CD4-positive, alpha-beta T cell treated with Interleukin-1 beta for 1 hour (primary cell): Measurements from ENCODE around the gene MOB3B.
A peak's percentile ranks its signal among the peaks of the same experiment; 100 is the strongest.

ENCODE experiments used
- DNase-seq, 2 donors: peaks; one replicate each; pipeline ENCODE4 v3.0.0-alpha.2; 2020 to 2022

Gene MOB3B

GRCh38 chr9:27333241-27334052, 196.2 kb downstream of the MOB3B start:
- DNase-seq, result peak; percentile 45 to 52

- DNase-seq, result no peak
Observed at GRCh38 chr9:27331393-27331792, 198.2 kb downstream of the MOB3B start.

DNA sequence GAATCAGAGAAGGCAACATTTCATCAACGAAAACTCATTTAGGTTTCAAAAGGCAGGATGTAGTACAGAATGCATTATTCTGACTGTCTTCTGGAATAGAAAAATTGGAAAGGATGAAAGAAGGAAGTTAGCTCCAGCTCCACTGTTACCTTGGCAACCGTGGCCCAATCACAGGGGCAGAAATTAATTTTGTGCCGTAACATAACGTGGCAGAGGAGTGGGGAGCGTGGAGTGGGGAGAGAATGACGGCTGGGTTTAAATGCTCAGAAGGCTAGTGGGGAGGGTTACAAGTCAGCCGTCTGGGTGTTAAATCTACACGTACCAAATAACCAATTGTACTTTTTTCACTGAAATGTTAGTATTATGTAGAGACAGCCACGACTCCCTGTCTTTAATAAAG, 200.3 kb downstream of the MOB3B start:
- DNase-seq, result no peak

GRCh38 chr9:27328483-27328882, 201.1 kb downstream of the MOB3B start:
- no peak for DNase-seq

- DNase-seq, result no peak
Observed at GRCh38 chr9:27311184-27311583, 218.4 kb downstream of the MOB3B start.

- DNase-seq, result no peak
Observed at GRCh38 chr9:27310582-27310981, 219.0 kb downstream of the MOB3B start.

GRCh38 chr9:27308691-27309390, 220.8 kb downstream of the MOB3B start:
- no peak for DNase-seq

DNA sequence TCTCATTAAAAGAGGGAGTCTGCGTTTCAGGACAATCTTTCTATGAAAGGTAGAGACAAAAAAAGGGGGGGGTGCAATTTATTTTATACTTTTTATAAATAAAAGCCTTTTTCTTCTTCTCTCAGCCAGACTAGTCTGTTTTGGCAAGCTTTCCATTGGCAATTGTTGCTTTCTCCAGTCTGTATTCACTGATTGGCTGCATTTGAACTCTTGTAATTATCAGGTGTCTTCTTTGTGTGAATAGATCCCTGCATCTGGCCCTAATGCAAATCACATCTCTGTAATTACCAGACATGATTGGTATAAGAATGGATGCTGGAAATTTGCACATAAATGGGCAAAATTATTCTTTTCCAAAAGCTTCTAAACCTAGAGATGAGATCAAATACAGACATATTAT, 225.1 kb downstream of the MOB3B start:
- DNase-seq, result no peak

DNA sequence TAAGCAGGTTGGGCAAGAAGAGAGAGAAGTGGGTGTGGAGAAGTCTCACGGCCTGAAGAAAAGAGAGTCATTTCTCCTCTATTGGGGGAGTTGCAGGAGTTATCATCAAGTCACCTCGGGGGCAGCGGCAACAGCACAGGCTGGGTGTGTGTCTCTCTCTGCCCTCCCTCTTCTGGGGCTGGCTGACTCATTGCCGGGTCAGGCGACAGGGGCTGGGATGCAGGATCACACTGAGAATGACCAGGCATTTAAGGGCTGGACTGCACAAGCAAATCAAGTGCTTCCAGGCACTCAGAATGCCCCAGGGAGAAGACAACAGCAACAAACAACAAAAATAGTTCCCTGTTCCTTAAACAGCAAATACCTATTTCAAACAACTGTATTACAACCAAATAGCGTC, 226.4 kb downstream of the MOB3B start:
- DNase-seq, result no peak

GRCh38 chr9:27297050-27297449, 232.6 kb downstream of the MOB3B start, which contains the start of gene EQTN:
TSS of gene EQTN (minus strand) at chr9:27297150. CDS start at chr9:27297055, 95 bp downstream.
- no peak for DNase-seq

- DNase-seq, result no peak
Observed at GRCh38 chr9:27293996-27294395, 235.6 kb downstream of the MOB3B start.

- no peak for DNase-seq
Observed at GRCh38 chr9:27292659-27293405, 236.8 kb downstream of the MOB3B start.

- DNase-seq, result no peak
Observed at GRCh38 chr9:27291292-27291691, 238.3 kb downstream of the MOB3B start.

- no peak for DNase-seq
Observed at GRCh38 chr9:27282269-27282668, 247.3 kb downstream of the MOB3B start.

DNA sequence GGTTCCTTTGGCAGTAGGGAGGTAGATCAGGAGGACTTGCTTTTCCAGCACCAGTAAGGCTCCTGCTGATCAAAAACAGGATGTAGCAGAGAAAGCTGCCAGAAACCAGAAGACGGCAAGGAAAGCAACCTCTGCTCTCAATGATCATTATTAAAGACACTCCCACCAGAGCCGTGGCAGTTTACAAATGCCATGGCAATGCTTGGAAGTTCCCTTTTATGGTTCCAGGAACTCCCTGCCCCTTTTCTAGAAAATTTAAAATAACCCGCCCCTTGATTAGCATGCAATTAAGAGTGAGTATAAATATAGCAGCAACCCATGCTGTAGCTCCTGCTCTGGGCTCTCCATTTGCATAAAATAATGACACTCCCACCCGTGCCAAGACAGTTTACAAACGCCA, 248.8 kb downstream of the MOB3B start:
- DNase-seq, result no peak

DNA sequence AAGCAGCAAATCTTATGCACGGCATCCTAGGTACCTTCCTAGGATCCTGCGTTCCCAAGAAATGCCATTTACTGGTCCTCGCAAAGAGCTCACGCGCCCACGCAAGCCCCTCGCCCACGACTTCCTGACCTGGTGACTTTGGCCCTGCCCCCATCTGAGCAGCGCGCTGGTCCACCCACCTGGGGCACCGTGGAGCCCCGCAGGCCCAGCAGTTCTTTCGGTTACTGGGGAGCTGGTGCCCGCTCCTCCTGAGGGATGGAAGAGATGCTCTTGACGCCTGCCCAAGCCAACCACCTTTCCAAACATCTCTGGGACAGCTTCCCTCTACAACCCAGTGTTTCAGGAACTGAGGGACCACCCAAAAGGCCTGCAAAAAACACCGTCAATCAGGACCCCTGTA, 249.4 kb downstream of the MOB3B start:
- no peak for DNase-seq

- no peak for DNase-seq
Observed at GRCh38 chr9:27279611-27280010, 250.0 kb downstream of the MOB3B start.

DNA sequence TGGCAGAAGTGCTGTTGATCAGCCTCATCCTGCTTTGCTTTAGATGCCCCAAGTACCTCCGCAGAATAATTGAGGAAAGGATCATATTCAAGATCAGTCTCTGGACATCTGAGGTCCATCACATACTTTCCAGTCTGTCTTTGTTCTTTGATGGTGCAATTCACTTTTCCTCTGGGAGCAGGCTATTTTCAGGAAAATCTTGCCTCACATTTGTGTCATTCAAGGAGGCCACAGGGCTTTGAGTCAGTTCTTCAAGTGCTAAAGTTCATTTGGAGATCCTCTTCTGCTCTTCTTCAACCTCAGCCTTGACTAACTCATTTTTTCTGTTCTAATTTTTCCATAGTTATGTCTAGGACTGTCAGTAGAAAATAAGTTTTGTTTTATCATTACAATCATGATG, 251.2 kb downstream of the MOB3B start:
- DNase-seq, result no peak

- DNase-seq, result peak in 1 of 2 donors; percentile 36
Observed at GRCh38 chr9:27276193-27277030, 253.2 kb downstream of the MOB3B start.
